Measurements from ENCODE around the gene C11orf91. TPM values are rescaled to one million over a fixed set of nuclear protein-coding genes. Genes with fewer than 3 reads are reported as not detected.

Gene C11orf91
- total and polyA plus RNA-seq, 2 of the 8 experiments (the other 6 are each of a cell fraction or from before 2014, with no cell fraction given): not detected

GRCh38 chr11:33725496-33725895 is 24.9 kb upstream of the C11orf91 start:
- Histone ChIP-seq H2BK120ac (replicated peaks; ENCODE audit: low read depth, low read length) (no peak overlapping the region), H3K23me2 (ENCODE audit: low read depth, low read length) (no peaks in the 10 kb centered on the region), H4K5ac (ENCODE audit: insufficient read length, low read depth, low read length) (no peak overlapping the region), H2BK12ac (ENCODE audit: low read depth, low read length) (no peak overlapping the region), H2AFZ (ENCODE audit: low read length) (no peak overlapping the region), H2BK15ac (ENCODE audit: low read length) (no peak overlapping the region), H3K23ac (ENCODE audit: insufficient read length) (no peak overlapping the region), H3K4ac (replicated peaks; ENCODE audit: insufficient read length, low read depth, low read length) (no peak overlapping the region), H3K4me2 (ENCODE audit: insufficient read depth in 1 of 2, low read depth in 2 of 2, low read length in 2 of 2) (no peak overlapping the region), H3K9me3 (ENCODE audit: insufficient read depth in 2 of 2, low read depth in 1 of 2, low read length in 1 of 2) (no peaks in the 10 kb centered on the region), H4K20me1 (replicated peaks in 1 of 2; ENCODE audit: control insufficient read depth in 1 of 2, insufficient read depth in 2 of 2, low read length in 2 of 2) (peaks cover 2 to 7% of the 10 kb centered on the region in 2 experiments), H3K4me1 (replicated peaks in 1 of 4; ENCODE audit: control insufficient read depth in 3 of 4, insufficient read depth in 4 of 4, low read length in 3 of 4) (peaks cover 0 to 4% (median under 1%) of the 10 kb centered on the region in 4 experiments; a peak in 3 of 7 replicates), H3K36me3 (ENCODE audit: control insufficient read depth in 2 of 4, insufficient read depth in 4 of 4, low read length in 3 of 4) (peaks cover 0 to 12% (median 8%) of the 10 kb centered on the region in 4 experiments; a peak in 4 of 8 replicates), H3K14ac (ENCODE audit: insufficient read length) (no peak overlapping the region), H4K91ac (replicated peaks; ENCODE audit: insufficient read length, low read length) (no peak overlapping the region), H3K79me1 (ENCODE audit: low read depth, low read length) (peaks cover 12% of the 10 kb centered on the region; the same call in 1 of the 2 replicates), H4K8ac (ENCODE audit: extremely low read depth, insufficient read depth, low read length) (no peak overlapping the region), H3K18ac (ENCODE audit: extremely low read depth, low read length) (no peak overlapping the region), H3K27me3 (replicated peaks in 1 of 4; ENCODE audit: control insufficient read depth in 3 of 4, extremely low read depth in 1 of 4, insufficient read depth in 3 of 4, low read length in 3 of 4) (no peaks in the 10 kb centered on the region), H3K9ac (replicated peaks in 1 of 4; ENCODE audit: extremely low read depth in 1 of 4, low read depth in 3 of 4, low read length in 3 of 4) (no peak overlapping the region; a peak in 1 of 7 replicates), H2AK5ac (ENCODE audit: low read depth, low read length) (no peak overlapping the region), H3K27ac (ENCODE audit: low read depth, low read length) (no peak overlapping the region), H3K4me3 (ENCODE audit: extremely low read depth in 1 of 4, insufficient read depth in 2 of 4, low read depth in 3 of 4, low read length in 4 of 4) (no peak overlapping the region), H3K56ac (replicated peaks; ENCODE audit: insufficient read length, low read depth, low read length) (no peak overlapping the region), H3K79me2 (ENCODE audit: control insufficient read depth in 1 of 2, insufficient read depth in 2 of 2, low read length in 2 of 2) (peaks cover 0 to 23% of the 10 kb centered on the region in 2 experiments; a peak in 2 of 4 replicates), H2BK5ac (ENCODE audit: low read depth, low read length) (no peak overlapping the region), H2BK20ac (ENCODE audit: low read length) (no peak overlapping the region)
- FAIRE-seq: no peak
- 78% methylated on average over 5 of the region's 5 CpGs; no CpG with 5 or more reads in 1 of the 2 experiments for WGBS, 2 experiments (ENCODE audit: extremely low coverage in 1 of 2, insufficient coverage in 1 of 2, insufficient read length in 1 of 2, insufficient replicate concordance in 2 of 2, low coverage in 1 of 2, low lambda C conversion rate in 2 of 2, missing lambda C conversion rate in 1 of 2)
- no peak for DNase-seq (ENCODE audit: low read depth in 1 of 2, low spot score in 2 of 2)
- POLR2A ChIA-PET (ENCODE audit: partially characterized antibody): interaction anchor here (0.8 kb wide), 1 partner anchor 8 kb away, joined by 4 read pairs; no protein-coding TSS in a partner anchor
- CTCF ChIA-PET (ENCODE audit: partially characterized antibody): interaction anchor here (1.2 to 3.0 kb wide), 2 partner anchors 10 to 17 kb away, joined by 4 to 8 read pairs; no protein-coding TSS in a partner anchor
- TF ChIP-seq EP300 (IDR thresholded peaks at IDR 0.05; ENCODE audit: borderline replicate concordance in 1 of 2, low read depth in 2 of 2, low read length in 2 of 2) (no peak), CTCF (IDR thresholded peaks at IDR 0.05; ENCODE audit: control extremely low read depth in 1 of 3, insufficient read depth in 1 of 3, low read depth in 1 of 3, low read length in 3 of 3) (no peak), POLR2AphosphoS5 (IDR thresholded peaks at IDR 0.05; ENCODE audit: low read depth, low read length) (no peak)

Measured in H1 (cell line).